GM12891 (cell line): ENCODE measurements around the gene HSPBP1.

Experiments
- DNase-seq: peaks from one replicate; pipeline ENCODE4 v3.0.0; 2011; ENCODE audit warnings: low spot score; ENCODE audit not compliant: insufficient read length
- FAIRE-seq: peaks from 2 replicates; lab custom pipeline; 2011; peaks lifted over from hg19 to GRCh38; lab: Jason Lieb, UNC
- PAX5 ChIP-seq: IDR thresholded peaks from 2 replicates; pipeline ENCODE4 v1.6.1; 2011; ENCODE audit warnings: low read length, moderate library complexity, mild to moderate bottlenecking; ENCODE audit not compliant: insufficient read depth, severe bottlenecking
- POLR2A ChIP-seq: IDR thresholded peaks from 2 replicates; pipeline ENCODE4 v1.6.1; 2011; ENCODE audit warnings: low read depth, low read length, control low read depth
- POLR2AphosphoS5 ChIP-seq: IDR thresholded peaks from 2 replicates; pipeline ENCODE4 v1.6.1; 2011; ENCODE audit warnings: low read depth, low read length, control low read depth
- POU2F2 ChIP-seq: IDR thresholded peaks from 2 replicates; pipeline ENCODE4 v1.6.1; 2011; ENCODE audit warnings: low read depth, mild to moderate bottlenecking, control low read depth, low read length, moderate library complexity
- SPI1 ChIP-seq: IDR thresholded peaks from 2 replicates; pipeline ENCODE4 v1.6.1; 2011; ENCODE audit warnings: low read depth, low read length, control low read depth
- TAF1 ChIP-seq: IDR thresholded peaks from 2 replicates; pipeline ENCODE4 v1.6.1; 2011; ENCODE audit warnings: low read depth, low read length, control low read depth

HSPBP1 gene

GRCh38 chr19:55249841-55250240 is 30.1 kb downstream of the HSPBP1 start:
- no peak for TF ChIP-seq SPI1
- FAIRE-seq (no peak), DNase-seq (no peak)

- no peak for DNase-seq
- FAIRE-seq = no peak
These were observed 31.2 kb downstream of the HSPBP1 start for GRCh38 chr19:55248704-55249103.

GRCh38 chr19:55248166-55248675 is 31.7 kb downstream of the HSPBP1 start:
- TF ChIP-seq POLR2A (0 out of 2 replicates have a peak, but pooled peaks have one; percentile 18), SPI1 (no peak)
- FAIRE-seq = no peak
- DNase-seq = no peak

More at GRCh38 chr19:55248704-55249103, 31.2 kb downstream of the HSPBP1 start:
- TF ChIP-seq POLR2A (no peak), SPI1 (no peak), TAF1 (no peak), POU2F2 (no peak), POLR2AphosphoS5 (no peak), PAX5 (no peak)

GRCh38 chr19:55247621-55248099 is 32.2 kb downstream of the HSPBP1 start:
- no peak for DNase-seq
- FAIRE-seq = no peak
- TF ChIP-seq POLR2AphosphoS5 (no peak), TAF1 (no peak), PAX5 (no peak), POLR2A (no peak), POU2F2 (no peak), SPI1 (no peak)

- TF ChIP-seq POLR2AphosphoS5 = no peak
- no peak for TF ChIP-seq POU2F2
- no peak for TF ChIP-seq SPI1
- FAIRE-seq (no peak), DNase-seq (no peak)
These were observed 33.2 kb downstream of the HSPBP1 start for GRCh38 chr19:55246462-55247451.

- no peak for FAIRE-seq
- TF ChIP-seq PAX5 = no peak
- no peak for TF ChIP-seq SPI1
- TF ChIP-seq TAF1 = no peak
- no peak for TF ChIP-seq POU2F2
- no peak for TF ChIP-seq POLR2A
- TF ChIP-seq POLR2AphosphoS5 = no peak
- DNase-seq = no peak
These were observed 34.5 kb downstream of the HSPBP1 start for GRCh38 chr19:55245236-55245904.

- DNase-seq (no peak), FAIRE-seq (no peak)
- TF ChIP-seq POLR2A (no peak), SPI1 (no peak)
These were observed 35.8 kb downstream of the HSPBP1 start for GRCh38 chr19:55244004-55244680.

GRCh38 chr19:55242517-55242916 is 37.4 kb downstream of the HSPBP1 start:
- FAIRE-seq (no peak), DNase-seq (no peak)
- TF ChIP-seq SPI1 (no peak), POU2F2 (no peak), PAX5 (no peak), POLR2A (no peak), TAF1 (no peak), POLR2AphosphoS5 (no peak)

- TF ChIP-seq PAX5 (no peak), SPI1 (no peak), POLR2AphosphoS5 (no peak), POLR2A (no peak), TAF1 (no peak), POU2F2 (no peak)
- no peak for DNase-seq
- no peak for FAIRE-seq
These were observed 37.9 kb downstream of the HSPBP1 start for GRCh38 chr19:55241935-55242464.
